Measurements from ENCODE around the gene CCL7.

DNA sequence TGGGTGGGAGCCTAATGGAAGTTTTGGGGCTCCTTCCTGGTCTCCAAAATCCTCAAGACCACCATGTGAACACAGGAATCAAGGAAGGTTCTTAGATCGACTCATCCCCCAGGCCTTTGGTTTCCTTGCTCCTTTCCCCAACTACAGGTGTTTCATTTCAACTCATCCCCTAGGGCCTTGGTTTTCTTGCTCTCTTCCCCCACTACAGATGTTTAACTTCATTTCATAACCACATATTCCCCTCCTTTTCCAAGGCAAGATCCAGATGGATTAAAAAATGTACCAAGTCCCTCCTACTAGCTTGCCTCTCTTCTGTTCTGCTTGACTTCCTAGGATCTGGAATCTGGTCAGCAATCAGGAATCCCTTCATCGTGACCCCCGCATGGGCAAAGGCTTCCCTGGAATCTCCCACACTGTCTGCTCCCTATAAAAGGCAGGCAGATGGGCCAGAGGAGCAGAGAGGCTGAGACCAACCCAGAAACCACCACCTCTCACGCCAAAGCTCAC, 15.3 kb downstream of the CCL7 start, which contains the start of gene CCL11:
- TF ChIP-seq, protein P1, sequence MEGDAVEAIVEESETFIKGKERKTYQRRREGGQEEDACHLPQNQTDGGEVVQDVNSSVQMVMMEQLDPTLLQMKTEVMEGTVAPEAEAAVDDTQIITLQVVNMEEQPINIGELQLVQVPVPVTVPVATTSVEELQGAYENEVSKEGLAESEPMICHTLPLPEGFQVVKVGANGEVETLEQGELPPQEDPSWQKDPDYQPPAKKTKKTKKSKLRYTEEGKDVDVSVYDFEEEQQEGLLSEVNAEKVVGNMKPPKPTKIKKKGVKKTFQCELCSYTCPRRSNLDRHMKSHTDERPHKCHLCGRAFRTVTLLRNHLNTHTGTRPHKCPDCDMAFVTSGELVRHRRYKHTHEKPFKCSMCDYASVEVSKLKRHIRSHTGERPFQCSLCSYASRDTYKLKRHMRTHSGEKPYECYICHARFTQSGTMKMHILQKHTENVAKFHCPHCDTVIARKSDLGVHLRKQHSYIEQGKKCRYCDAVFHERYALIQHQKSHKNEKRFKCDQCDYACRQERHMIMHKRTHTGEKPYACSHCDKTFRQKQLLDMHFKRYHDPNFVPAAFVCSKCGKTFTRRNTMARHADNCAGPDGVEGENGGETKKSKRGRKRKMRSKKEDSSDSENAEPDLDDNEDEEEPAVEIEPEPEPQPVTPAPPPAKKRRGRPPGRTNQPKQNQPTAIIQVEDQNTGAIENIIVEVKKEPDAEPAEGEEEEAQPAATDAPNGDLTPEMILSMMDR (IDR thresholded peaks at IDR 0.05; ENCODE audit: low read depth, low read length, missing input control), result no peak
- TF ChIP-seq RAD21 (IDR thresholded peaks at IDR 0.05), result no peak
- no peak for TF ChIP-seq GABPA (IDR thresholded peaks at IDR 0.05 in 1 of 2, conservative IDR thresholded peaks at IDR 0.05 in 1 of 2)
- no peak for TF ChIP-seq YY1 (IDR thresholded peaks at IDR 0.05)
- TF ChIP-seq TAF1 (conservative IDR thresholded peaks at IDR 0.05), result no peak
- no peak for TF ChIP-seq SP1 (IDR thresholded peaks at IDR 0.05)
- TF ChIP-seq EGR1 (IDR thresholded peaks at IDR 0.05; ENCODE audit: low read depth in 2 of 2), result no peak
- TF ChIP-seq, protein P2, sequence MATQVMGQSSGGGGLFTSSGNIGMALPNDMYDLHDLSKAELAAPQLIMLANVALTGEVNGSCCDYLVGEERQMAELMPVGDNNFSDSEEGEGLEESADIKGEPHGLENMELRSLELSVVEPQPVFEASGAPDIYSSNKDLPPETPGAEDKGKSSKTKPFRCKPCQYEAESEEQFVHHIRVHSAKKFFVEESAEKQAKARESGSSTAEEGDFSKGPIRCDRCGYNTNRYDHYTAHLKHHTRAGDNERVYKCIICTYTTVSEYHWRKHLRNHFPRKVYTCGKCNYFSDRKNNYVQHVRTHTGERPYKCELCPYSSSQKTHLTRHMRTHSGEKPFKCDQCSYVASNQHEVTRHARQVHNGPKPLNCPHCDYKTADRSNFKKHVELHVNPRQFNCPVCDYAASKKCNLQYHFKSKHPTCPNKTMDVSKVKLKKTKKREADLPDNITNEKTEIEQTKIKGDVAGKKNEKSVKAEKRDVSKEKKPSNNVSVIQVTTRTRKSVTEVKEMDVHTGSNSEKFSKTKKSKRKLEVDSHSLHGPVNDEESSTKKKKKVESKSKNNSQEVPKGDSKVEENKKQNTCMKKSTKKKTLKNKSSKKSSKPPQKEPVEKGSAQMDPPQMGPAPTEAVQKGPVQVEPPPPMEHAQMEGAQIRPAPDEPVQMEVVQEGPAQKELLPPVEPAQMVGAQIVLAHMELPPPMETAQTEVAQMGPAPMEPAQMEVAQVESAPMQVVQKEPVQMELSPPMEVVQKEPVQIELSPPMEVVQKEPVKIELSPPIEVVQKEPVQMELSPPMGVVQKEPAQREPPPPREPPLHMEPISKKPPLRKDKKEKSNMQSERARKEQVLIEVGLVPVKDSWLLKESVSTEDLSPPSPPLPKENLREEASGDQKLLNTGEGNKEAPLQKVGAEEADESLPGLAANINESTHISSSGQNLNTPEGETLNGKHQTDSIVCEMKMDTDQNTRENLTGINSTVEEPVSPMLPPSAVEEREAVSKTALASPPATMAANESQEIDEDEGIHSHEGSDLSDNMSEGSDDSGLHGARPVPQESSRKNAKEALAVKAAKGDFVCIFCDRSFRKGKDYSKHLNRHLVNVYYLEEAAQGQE (IDR thresholded peaks at IDR 0.05), result no peak
- TF ChIP-seq, protein P3, sequence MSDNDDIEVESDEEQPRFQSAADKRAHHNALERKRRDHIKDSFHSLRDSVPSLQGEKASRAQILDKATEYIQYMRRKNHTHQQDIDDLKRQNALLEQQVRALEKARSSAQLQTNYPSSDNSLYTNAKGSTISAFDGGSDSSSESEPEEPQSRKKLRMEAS (IDR thresholded peaks at IDR 0.05), result no peak
- no peak for TF ChIP-seq RXRA (IDR thresholded peaks at IDR 0.05)
- TF ChIP-seq, protein P4, sequence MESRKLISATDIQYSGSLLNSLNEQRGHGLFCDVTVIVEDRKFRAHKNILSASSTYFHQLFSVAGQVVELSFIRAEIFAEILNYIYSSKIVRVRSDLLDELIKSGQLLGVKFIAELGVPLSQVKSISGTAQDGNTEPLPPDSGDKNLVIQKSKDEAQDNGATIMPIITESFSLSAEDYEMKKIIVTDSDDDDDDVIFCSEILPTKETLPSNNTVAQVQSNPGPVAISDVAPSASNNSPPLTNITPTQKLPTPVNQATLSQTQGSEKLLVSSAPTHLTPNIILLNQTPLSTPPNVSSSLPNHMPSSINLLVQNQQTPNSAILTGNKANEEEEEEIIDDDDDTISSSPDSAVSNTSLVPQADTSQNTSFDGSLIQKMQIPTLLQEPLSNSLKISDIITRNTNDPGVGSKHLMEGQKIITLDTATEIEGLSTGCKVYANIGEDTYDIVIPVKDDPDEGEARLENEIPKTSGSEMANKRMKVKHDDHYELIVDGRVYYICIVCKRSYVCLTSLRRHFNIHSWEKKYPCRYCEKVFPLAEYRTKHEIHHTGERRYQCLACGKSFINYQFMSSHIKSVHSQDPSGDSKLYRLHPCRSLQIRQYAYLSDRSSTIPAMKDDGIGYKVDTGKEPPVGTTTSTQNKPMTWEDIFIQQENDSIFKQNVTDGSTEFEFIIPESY (IDR thresholded peaks at IDR 0.05), result no peak

Measured in liver (tissue), 3 donors.